Measurements from ENCODE around the gene UBE2J2.

DNA sequence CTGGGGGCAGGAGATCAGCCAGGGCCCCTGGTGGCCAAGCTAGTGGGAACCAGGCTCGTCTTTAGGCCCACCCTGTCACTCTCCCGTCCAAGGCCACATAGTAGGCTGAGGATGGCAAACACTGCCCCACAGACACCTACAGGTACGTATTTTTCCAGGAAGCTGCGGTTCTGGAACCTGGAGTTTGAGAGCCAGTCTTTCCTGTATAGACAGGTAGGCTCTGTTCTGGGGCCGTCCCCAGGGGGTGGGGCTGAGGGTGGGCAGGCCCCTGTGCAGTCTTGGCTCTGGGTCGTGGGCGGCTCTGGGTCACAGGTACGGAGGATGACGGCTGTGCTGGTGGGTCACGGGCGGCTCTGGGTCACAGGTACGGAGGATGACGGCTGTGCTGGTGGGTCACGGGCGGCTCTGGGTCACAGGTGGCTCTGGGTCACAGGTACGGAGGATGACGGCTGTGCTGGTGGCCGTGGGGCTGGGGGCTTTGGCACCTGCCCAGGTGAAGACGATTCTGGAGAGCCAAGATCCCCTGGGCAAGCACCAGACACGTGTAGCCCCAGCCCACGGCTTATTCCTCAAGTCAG lies 36.9 kb upstream of the UBE2J2 start:
- TF ChIP-seq POLR2AphosphoS5 (IDR thresholded peaks at IDR 0.05; ENCODE audit: insufficient read depth in 1 of 2, low read depth in 1 of 2) (no peak), POLR2A (IDR thresholded peaks at IDR 0.05) (no peak)
- TF ChIP-seq, protein P1, sequence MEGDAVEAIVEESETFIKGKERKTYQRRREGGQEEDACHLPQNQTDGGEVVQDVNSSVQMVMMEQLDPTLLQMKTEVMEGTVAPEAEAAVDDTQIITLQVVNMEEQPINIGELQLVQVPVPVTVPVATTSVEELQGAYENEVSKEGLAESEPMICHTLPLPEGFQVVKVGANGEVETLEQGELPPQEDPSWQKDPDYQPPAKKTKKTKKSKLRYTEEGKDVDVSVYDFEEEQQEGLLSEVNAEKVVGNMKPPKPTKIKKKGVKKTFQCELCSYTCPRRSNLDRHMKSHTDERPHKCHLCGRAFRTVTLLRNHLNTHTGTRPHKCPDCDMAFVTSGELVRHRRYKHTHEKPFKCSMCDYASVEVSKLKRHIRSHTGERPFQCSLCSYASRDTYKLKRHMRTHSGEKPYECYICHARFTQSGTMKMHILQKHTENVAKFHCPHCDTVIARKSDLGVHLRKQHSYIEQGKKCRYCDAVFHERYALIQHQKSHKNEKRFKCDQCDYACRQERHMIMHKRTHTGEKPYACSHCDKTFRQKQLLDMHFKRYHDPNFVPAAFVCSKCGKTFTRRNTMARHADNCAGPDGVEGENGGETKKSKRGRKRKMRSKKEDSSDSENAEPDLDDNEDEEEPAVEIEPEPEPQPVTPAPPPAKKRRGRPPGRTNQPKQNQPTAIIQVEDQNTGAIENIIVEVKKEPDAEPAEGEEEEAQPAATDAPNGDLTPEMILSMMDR (IDR thresholded peaks at IDR 0.05): no peak
